Measurements from ENCODE around the gene MEI1.

DNA sequence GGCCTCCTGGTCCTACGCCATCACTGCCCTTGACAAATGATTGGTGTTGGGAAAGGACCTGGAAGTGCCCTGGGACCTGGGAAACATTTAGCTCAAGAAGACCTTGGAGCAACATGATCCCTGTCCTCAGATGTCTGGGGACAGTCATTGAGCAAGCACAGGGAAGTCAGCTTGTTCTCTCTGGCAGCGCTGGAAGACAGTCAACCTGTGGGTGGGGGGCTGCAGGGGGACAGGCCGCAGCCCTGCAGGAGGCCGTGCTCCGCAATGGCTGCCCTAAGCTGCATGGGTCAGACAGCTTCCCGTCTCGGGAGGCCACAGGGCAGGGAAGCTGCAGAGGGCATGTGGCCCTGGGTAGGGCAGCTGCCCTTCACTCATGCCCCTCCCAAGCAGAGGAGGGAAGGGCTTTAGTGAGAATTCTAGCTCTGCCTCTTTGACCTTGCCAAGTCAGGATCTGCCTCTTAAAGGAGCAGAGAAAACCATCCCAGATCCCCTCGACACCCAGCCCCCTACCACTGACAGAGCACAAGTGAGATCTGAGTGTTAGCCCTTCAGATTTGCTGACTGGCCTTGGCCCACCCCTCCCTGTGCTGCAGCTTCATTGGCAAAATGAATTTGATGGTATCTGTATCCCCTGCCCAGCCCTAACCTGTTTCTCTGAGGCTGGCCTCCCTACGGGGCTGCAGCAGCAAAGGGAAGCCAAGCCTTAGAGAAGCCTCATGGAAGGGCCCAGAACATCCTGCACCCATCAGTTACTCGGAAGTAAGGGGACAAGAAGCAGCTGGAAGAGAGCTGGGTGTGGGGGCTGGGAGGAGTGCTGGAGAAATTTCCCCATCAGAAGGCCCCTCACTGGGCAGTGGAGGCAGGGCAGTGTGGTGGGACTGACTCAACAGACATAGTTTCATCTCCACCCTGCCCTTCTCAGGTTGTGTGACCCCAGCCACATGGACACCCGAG, 127.4 kb downstream of the MEI1 start:
- TF ChIP-seq, protein P1, sequence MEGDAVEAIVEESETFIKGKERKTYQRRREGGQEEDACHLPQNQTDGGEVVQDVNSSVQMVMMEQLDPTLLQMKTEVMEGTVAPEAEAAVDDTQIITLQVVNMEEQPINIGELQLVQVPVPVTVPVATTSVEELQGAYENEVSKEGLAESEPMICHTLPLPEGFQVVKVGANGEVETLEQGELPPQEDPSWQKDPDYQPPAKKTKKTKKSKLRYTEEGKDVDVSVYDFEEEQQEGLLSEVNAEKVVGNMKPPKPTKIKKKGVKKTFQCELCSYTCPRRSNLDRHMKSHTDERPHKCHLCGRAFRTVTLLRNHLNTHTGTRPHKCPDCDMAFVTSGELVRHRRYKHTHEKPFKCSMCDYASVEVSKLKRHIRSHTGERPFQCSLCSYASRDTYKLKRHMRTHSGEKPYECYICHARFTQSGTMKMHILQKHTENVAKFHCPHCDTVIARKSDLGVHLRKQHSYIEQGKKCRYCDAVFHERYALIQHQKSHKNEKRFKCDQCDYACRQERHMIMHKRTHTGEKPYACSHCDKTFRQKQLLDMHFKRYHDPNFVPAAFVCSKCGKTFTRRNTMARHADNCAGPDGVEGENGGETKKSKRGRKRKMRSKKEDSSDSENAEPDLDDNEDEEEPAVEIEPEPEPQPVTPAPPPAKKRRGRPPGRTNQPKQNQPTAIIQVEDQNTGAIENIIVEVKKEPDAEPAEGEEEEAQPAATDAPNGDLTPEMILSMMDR (conservative IDR thresholded peaks at IDR 0.05; ENCODE audit: low read depth, low read length), result no peak
- no peak for TF ChIP-seq EZH2 (IDR thresholded peaks at IDR 0.05; ENCODE audit: borderline replicate concordance, low read depth, low read length, poor library complexity, severe bottlenecking)

Measured in A673 (cell line).